Smooth muscle cell (in vitro differentiated cells): ENCODE data around the gene SFXN5. TPM values are rescaled to one million over a fixed set of nuclear protein-coding genes. Genes with fewer than 3 reads are reported as not detected.

Experiments
- DNase-seq: peaks from one replicate; lab custom pipeline; 2025; ENCODE audit not compliant: unreplicated experiment; lab: John Stamatoyannopoulos, UW
- H2AFZ ChIP-seq: fragments of 200-600 bp; sonication (generic); 2 replicates; pipeline ENCODE4 v1.6.0; 2016; ENCODE audit warnings: antibody characterized with exemption, low read depth, mild to moderate bottlenecking
- H3F3A ChIP-seq: fragments of 200-600 bp; sonication (generic); 2 replicates; pipeline ENCODE4 v1.6.0; 2017; ENCODE audit warnings: antibody characterized with exemption, low read depth
- H3K27ac ChIP-seq: fragments of 200-600 bp; sonication (generic); 2 replicates; pipeline ENCODE4 v1.5.1; 2016; ENCODE audit warnings: low read depth, mild to moderate bottlenecking
- H3K27me3 ChIP-seq: fragments of 200-600 bp; sonication (generic); 2 replicates; pipeline ENCODE4 v1.6.1; 2016; ENCODE audit warnings: low read depth, mild to moderate bottlenecking
- H3K36me3 ChIP-seq: fragments of 200-600 bp; sonication (generic); 2 replicates; pipeline ENCODE4 v1.5.1; 2016; ENCODE audit warnings: low read depth
- H3K4me1 ChIP-seq: fragments of 200-600 bp; sonication (generic); 2 replicates; pipeline ENCODE4 v1.5.1; 2016; ENCODE audit warnings: low read depth
- H3K4me2 ChIP-seq: fragments of 200-600 bp; sonication (generic); 2 replicates; pipeline ENCODE4 v1.6.0; 2016; ENCODE audit warnings: mild to moderate bottlenecking
- H3K4me3 ChIP-seq: fragments of 200-600 bp; sonication (generic); 2 replicates; pipeline ENCODE4 v1.5.1; 2016; ENCODE audit warnings: mild to moderate bottlenecking
- H3K79me2 ChIP-seq: fragments of 200-600 bp; sonication (generic); 2 replicates; pipeline ENCODE4 v1.6.0; 2016; ENCODE audit warnings: low read depth, mild to moderate bottlenecking
- H3K9ac ChIP-seq: fragments of 200-600 bp; sonication (generic); 2 replicates; pipeline ENCODE4 v1.6.0; 2016; ENCODE audit warnings: low read depth
- H3K9me3 ChIP-seq: fragments of 200-600 bp; sonication (generic); replicated peaks from 2 replicates; pipeline ENCODE4 v1.5.1; 2016; ENCODE audit warnings: low read depth
- H4K20me1 ChIP-seq: fragments of 200-600 bp; sonication (generic); 2 replicates; pipeline ENCODE4 v1.6.0; 2016; ENCODE audit warnings: low read depth
- WGBS: methylation state at CpG from one replicate; pipeline ENCODE4 v1.1.7; 2016; ENCODE audit warnings: low lambda C conversion rate; 5-methylcytosine and 5-hydroxymethylcytosine counted together
- polyA plus RNA-seq: library from polyadenylated mRNA; unstranded; fragments of >200 nt; fragmentation: Nextera tagmentation; extraction: Ambion mirVana; gene quantifications from 2 replicates; pipeline ENCODE4 v1.2.1, GENCODE V29; 2016
- total RNA-seq: library from RNA; depleted of rRNA; stranded (reverse); fragments of >200 nt; gene quantifications from 2 replicates; pipeline ENCODE4 v1.2.3, GENCODE V29; 2014
- TF ChIP-seq, protein P1 (sequence below): fragments of 200-600 bp; sonication (generic); IDR thresholded peaks from 2 replicates; pipeline ENCODE4 v1.5.1; 2017; ENCODE audit warnings: borderline replicate concordance, mild to moderate bottlenecking, antibody characterized with exemption; ENCODE audit not compliant: insufficient read depth, poor library complexity, severe bottlenecking

SFXN5 gene
- total and polyA plus RNA-seq, 2 experiments from 2014 or later, result 6.9 to 8.3 TPM

- no peaks in the 10 kb centered on the region for H3K9me3 ChIP-seq
- H3K79me2 ChIP-seq, result peaks cover 28% of the 10 kb centered on the region
- H3K4me1 ChIP-seq, result no peaks in the 10 kb centered on the region
- no peaks in the 10 kb centered on the region for H3K27me3 ChIP-seq
- peaks cover 6% of the 10 kb centered on the region for H4K20me1 ChIP-seq
- peaks cover 4% of the 10 kb centered on the region for H3F3A ChIP-seq
- no peak for DNase-seq
- no peak overlapping the region for H2AFZ ChIP-seq
- no peak overlapping the region for H3K27ac ChIP-seq
- no peak overlapping the region for H3K4me2 ChIP-seq
- 92% methylated on average over 6 of the region's 6 CpGs for WGBS
- TF ChIP-seq, protein P1, sequence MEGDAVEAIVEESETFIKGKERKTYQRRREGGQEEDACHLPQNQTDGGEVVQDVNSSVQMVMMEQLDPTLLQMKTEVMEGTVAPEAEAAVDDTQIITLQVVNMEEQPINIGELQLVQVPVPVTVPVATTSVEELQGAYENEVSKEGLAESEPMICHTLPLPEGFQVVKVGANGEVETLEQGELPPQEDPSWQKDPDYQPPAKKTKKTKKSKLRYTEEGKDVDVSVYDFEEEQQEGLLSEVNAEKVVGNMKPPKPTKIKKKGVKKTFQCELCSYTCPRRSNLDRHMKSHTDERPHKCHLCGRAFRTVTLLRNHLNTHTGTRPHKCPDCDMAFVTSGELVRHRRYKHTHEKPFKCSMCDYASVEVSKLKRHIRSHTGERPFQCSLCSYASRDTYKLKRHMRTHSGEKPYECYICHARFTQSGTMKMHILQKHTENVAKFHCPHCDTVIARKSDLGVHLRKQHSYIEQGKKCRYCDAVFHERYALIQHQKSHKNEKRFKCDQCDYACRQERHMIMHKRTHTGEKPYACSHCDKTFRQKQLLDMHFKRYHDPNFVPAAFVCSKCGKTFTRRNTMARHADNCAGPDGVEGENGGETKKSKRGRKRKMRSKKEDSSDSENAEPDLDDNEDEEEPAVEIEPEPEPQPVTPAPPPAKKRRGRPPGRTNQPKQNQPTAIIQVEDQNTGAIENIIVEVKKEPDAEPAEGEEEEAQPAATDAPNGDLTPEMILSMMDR, result no peak
- no peak overlapping the region for H3K4me3 ChIP-seq
- no peak overlapping the region for H3K9ac ChIP-seq
- H3K36me3 ChIP-seq, result peaks cover 12% of the 10 kb centered on the region
Observed at GRCh38 chr2:73059106-73059505, 12.4 kb downstream of the SFXN5 start.

DNA sequence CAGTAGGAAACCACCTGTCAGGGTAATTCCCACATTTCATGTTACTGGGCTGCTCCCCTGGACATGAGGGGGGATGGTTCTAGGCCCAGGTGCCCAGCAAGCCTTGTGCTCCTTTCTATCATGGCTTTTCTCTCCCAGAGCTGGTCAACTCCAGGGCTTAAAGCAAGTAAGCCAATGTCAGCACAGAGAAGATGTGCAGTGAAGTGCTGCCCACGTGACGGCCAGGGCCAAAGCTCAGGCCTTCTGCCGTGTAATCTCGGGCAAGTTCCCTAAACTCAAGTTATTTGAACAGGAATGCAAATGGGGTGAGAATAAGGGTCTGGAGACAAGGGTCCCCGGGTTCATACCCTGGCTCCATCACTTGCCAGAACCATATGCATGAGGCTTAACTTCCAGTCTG, 16.5 kb downstream of the SFXN5 start:
- Histone ChIP-seq H2AFZ (no peak overlapping the region), H3K4me1 (peaks cover 6% of the 10 kb centered on the region), H3F3A (no peaks in the 10 kb centered on the region), H3K36me3 (peaks cover 12% of the 10 kb centered on the region), H3K4me3 (no peak overlapping the region), H3K9ac (no peak overlapping the region), H3K27ac (no peak overlapping the region), H3K4me2 (no peak overlapping the region), H3K79me2 (peaks cover 5% of the 10 kb centered on the region), H3K27me3 (no peaks in the 10 kb centered on the region), H4K20me1 (peaks cover 15% of the 10 kb centered on the region), H3K9me3 (no peaks in the 10 kb centered on the region)
- no peak for DNase-seq
- TF ChIP-seq, protein P1, result no peak
- WGBS, result over 99% methylated on average over 5 of the region's 5 CpGs

DNA sequence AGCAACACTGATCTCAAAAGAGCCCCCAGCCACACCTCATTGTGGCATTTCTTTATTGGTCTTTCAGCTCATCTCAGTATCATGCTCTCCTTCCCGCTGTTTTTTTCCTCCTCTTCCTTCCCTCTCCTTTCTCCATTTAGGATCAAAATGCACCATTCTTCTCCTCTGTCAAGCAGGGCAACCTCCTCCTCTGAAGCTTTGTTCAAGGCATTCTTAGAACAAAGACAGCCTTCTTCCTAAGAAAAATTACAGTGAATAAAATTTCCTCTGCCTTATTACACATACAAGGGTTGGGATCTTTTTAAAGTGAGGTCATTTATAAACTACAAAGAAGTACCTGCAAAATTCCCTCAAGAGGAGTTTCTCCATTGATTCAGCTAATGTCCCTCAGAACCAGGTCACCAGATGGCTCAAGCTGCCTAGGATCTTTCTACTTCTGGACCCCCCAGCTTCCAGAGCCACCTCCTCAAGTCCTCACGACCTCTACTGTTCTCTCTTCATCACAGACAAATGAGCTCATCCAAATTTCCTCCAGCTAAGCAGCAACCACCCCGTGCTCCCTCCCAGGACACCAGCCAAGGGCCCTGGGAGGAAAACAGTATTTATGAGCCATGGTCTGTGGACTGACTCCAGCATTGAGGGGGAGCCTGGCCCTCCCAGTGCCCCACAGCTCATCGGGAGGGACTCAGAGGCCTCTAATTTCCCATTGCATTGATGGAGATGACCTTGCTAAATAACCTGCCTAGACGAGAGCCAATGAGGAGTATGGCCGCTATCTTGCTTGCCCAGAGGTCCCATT, 18.0 kb downstream of the SFXN5 start:
- no peak for DNase-seq
- H3K4me2 ChIP-seq, result no peak overlapping the region
- peaks cover 12% of the 10 kb centered on the region for H3K4me1 ChIP-seq
- no peak overlapping the region for H2AFZ ChIP-seq
- no peaks in the 10 kb centered on the region for H3K27me3 ChIP-seq
- H3K27ac ChIP-seq, result no peak overlapping the region
- no peaks in the 10 kb centered on the region for H3K79me2 ChIP-seq
- peaks cover 12% of the 10 kb centered on the region for H3K36me3 ChIP-seq
- H3F3A ChIP-seq, result no peaks in the 10 kb centered on the region
- WGBS, result 92% methylated on average over 6 of the region's 6 CpGs
- H3K9me3 ChIP-seq, result no peaks in the 10 kb centered on the region
- H4K20me1 ChIP-seq, result peaks cover 16% of the 10 kb centered on the region
- no peak overlapping the region for H3K4me3 ChIP-seq
- no peak overlapping the region for H3K9ac ChIP-seq
- TF ChIP-seq, protein P1, result no peak

GRCh38 chr2:73050121-73050545, 21.4 kb downstream of the SFXN5 start:
- H3K4me3 ChIP-seq, result no peak overlapping the region
- H3K79me2 ChIP-seq, result no peaks in the 10 kb centered on the region
- H2AFZ ChIP-seq, result no peak overlapping the region
- TF ChIP-seq, protein P1, result no peak
- no peaks in the 10 kb centered on the region for H3K36me3 ChIP-seq
- no peaks in the 10 kb centered on the region for H3K9me3 ChIP-seq
- no peak for DNase-seq
- no peaks in the 10 kb centered on the region for H3F3A ChIP-seq
- peaks cover 12% of the 10 kb centered on the region for H3K4me1 ChIP-seq
- H3K27ac ChIP-seq, result no peak overlapping the region
- no peak overlapping the region for H3K9ac ChIP-seq
- no peak overlapping the region for H3K4me2 ChIP-seq
- H3K27me3 ChIP-seq, result no peaks in the 10 kb centered on the region
- WGBS, result 91% methylated on average over 6 of the region's 6 CpGs
- peaks cover 19% of the 10 kb centered on the region for H4K20me1 ChIP-seq
